GM19239 (cell line): ENCODE measurements around the gene RSF1.

Source experiments
- DNase-seq: peaks from one replicate; pipeline ENCODE4 v3.0.0; 2011; ENCODE audit warnings: low spot score; ENCODE audit not compliant: insufficient read length
- FAIRE-seq: peaks from 2 replicates; lab custom pipeline; 2011; peaks lifted over from hg19 to GRCh38; lab: Jason Lieb, UNC

The RSF1 gene

GRCh38 chr11:77697865-77698264, 122.7 kb downstream of the RSF1 start:
- DNase-seq, result no peak
- no peak for FAIRE-seq

- FAIRE-seq (no peak), DNase-seq (no peak)
These were observed 125.1 kb downstream of the RSF1 start for GRCh38 chr11:77695417-77695816.

- no peak for FAIRE-seq
These were observed 129.9 kb downstream of the RSF1 start for GRCh38 chr11:77690649-77691048.

GRCh38 chr11:77687088-77687487, 133.4 kb downstream of the RSF1 start:
- DNase-seq (no peak), FAIRE-seq (no peak)

More at GRCh38 chr11:77690649-77691048, 129.9 kb downstream of the RSF1 start:
- no peak for DNase-seq

- FAIRE-seq (no peak), DNase-seq (no peak)
These were observed 143.4 kb downstream of the RSF1 start for GRCh38 chr11:77677138-77677537.

GRCh38 chr11:77672264-77672663, 148.3 kb downstream of the RSF1 start:
- no peak for FAIRE-seq

GRCh38 chr11:77669848-77670511, 150.5 kb downstream of the RSF1 start:
- DNase-seq, result no peak
- no peak for FAIRE-seq

More at GRCh38 chr11:77672264-77672663, 148.3 kb downstream of the RSF1 start:
- no peak for DNase-seq

GRCh38 chr11:77668760-77669159, 151.8 kb downstream of the RSF1 start:
- no peak for FAIRE-seq
- DNase-seq, result no peak

- no peak for DNase-seq
- FAIRE-seq, result no peak
These were observed 155.1 kb downstream of the RSF1 start for GRCh38 chr11:77665240-77665965.

- FAIRE-seq, result peak; percentile 4
These were observed 158.9 kb downstream of the RSF1 start for GRCh38 chr11:77661670-77662069.

GRCh38 chr11:77660947-77661346, 159.6 kb downstream of the RSF1 start:
- FAIRE-seq (peak; percentile 39), DNase-seq (no peak)

More at GRCh38 chr11:77661670-77662069, 158.9 kb downstream of the RSF1 start:
- DNase-seq, result no peak

- no peak for FAIRE-seq
- no peak for DNase-seq
These were observed 162.1 kb downstream of the RSF1 start for GRCh38 chr11:77658213-77659013.

- FAIRE-seq (no peak), DNase-seq (no peak)
These were observed 164.2 kb downstream of the RSF1 start for GRCh38 chr11:77656362-77656761.

GRCh38 chr11:77654770-77655434, 165.6 kb downstream of the RSF1 start:
- FAIRE-seq, result no peak
- DNase-seq, result no peak

- DNase-seq (no peak), FAIRE-seq (no peak)
These were observed 170.4 kb downstream of the RSF1 start for GRCh38 chr11:77650123-77650522.

- no peak for DNase-seq
- no peak for FAIRE-seq
These were observed 172.7 kb downstream of the RSF1 start for GRCh38 chr11:77647654-77648305.

GRCh38 chr11:77644887-77645286, 175.6 kb downstream of the RSF1 start:
- no peak for FAIRE-seq
- no peak for DNase-seq

GRCh38 chr11:77642228-77642627, 178.3 kb downstream of the RSF1 start:
- no peak for FAIRE-seq
- no peak for DNase-seq

- DNase-seq (peak; percentile 56), FAIRE-seq (peak; percentile 95)
These were observed 183.0 kb downstream of the RSF1 start, which contains the start of gene CLNS1A for GRCh38 chr11:77637345-77638165. TSS of gene CLNS1A (minus strand) at chr11:77637794. CDS start at chr11:77637714, 80 bp downstream.
